Cortex of kidney (tissue), 1 donor: ENCODE measurements around the gene ERFL.
"Not testable (repeated sequence)": the region's sequence is repeated elsewhere in the genome, so short reads cannot be mapped to it uniquely, and the experiment has no call there.

Experiments used
- DNase-seq: peaks from one replicate; lab custom pipeline; 2025; lab: John Stamatoyannopoulos, UW

ERFL gene

DNA sequence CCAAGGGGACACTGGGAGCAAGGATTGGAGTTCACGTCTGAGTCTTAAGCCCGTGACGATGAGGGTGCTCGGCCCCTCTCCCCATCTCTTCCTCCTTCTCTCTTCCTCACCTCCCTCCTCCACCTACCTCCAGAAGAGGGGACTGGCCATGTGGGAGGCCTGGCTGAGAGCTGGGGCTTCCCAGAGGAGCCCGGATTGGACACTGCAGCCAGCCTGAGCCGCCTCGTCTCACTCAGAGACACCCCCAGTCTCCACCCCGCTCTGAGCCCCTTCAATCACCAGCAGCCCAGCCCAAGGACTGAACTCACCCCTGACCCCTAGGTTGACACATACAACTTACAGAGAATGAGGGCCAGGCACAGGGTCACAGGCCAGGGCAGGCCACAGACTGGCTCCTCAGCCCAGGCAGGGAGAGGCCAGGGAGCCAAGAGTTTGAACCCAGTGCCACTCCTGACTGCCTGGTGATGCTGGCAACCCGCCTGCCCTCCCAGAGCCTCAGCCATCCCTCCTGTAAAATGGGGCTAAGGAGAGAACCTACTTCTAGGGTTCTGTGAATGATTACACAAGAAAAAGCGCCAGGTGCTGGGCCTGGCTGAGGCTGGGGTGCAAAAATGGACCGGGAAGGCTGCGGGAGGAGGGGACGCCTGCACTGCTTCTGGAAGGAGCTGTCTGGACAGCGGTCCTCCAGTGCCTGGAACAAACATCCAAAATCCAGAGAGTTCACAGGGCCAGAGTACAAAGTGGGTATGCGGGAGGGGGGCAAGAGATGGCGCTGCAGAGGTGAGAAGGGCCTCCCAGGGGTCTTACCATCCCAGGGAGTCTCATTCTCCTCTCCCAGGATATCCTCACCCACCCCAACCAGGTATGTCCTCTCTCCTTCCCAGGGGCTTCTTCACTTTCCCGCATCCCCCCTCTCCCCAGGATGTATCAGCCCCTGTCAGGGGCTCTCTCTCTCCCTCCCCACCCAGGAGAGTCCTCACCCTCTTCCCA lies 50.0 kb downstream of the ERFL start:
- DNase-seq = no peak

DNA sequence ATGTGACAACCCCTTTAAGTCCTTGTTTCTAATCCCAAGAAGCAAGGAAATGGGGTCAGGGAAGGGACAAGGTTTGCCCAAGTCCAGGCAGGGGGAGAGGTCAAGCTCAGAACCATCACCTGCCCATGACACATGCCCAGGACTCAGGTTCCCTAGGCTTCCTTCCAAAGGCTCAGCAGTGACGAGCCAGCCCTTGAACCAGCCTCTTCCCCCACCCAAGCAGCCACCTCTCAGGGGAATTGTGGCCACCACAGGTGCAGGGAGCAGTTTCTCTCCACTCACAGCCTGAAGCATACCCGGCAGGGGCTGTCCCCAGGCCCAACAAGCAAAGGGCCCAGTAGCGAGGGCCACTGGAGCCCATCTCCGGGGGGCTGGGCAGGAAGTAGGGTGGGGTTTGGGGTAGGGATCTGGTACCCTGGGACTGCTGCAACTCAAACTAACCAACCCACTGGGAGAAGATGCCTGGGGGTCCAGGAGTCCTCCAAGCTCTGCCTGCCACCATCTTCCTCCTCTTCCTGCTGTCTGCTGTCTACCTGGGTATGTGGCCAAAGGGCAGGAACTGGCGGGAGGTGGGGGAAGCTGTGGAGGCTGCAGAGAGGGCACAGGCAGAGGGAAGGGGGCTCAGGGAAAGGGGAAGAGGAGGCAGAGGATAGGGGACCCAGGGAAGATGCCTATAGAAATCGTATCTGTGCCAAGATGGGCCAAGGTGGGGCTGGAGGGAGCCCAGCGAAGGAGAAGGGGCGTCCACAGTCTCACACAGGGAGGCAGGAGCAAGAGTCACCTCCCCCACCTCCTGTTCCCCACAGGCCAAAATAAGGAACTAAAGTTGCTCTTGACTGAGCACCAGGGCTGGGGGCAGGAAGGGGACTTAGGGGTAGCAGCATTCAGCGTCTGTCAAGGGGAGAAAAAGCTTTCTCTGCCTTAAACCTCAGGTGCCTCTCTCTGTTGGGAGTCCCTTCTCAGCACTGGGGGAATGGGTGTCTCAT lies 51.1 kb downstream of the ERFL start, which contains the start of gene CD79A:
Gene CD79A, plus strand, starts transcription at position 433 of the 986 bp plus-strand sequence. Its CDS starts 26 bp downstream, at position 459.
- DNase-seq = no peak

DNA sequence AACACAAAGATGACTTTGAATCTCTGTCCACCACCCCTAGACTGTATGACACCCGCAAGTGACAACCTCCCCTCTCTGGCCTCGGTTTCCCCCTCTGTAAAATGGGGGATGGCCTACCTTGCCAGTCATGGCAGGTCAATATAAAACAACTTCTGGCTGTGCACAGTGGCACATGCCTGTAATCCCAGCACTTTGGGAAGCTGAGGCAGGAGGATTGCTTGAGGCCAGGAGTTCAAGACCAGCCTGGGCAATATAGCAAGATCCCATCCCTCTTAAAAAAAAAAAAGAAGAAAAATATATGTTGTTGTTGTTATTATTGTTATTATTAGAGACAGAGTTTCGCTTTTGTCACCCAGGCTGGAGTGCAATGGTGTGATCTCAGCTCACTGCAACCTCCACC lies 52.3 kb downstream of the ERFL start:
- DNase-seq = not testable (repeated sequence)

DNA sequence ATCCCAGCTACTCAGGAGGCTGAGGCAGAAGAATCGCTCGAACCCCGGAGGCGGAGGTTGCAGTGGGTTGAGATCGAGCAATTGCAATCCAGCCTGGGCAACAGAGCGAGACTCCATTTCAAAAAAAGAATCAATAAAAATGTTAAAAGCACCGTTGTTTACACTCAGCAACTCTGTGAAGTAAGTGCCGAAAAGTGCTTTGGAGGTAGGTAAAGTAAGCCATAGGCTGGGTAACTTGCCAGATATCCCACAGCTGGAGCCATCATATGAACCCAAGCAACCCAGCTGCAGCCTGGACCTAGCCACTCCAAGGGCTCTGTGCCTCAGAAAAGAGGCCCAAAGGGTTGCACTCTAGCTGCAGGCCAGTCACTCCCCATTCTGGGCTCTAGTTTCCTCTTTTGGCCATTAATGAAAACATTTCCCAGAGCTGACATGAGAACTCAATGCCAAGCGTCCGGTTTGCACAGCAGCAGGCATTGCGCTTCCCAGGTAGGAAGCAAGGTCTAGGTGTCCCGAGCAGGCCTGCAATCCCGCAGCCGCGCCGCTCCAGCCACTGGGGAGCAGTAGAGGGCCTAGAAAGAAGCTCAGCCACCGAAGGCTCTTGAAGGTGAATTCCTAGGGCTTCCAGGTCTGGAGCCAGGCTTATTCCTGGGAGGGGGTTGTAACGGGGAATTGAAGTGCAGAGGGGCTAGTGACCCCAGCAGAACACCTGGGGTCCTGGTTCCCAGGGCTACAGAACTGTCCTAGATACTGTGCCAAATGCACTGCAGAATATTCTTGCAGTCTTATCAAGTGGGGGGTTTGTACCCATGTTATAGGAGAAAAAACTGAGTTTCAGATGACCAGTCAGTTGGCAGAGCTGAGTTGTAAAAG lies 55.2 kb downstream of the ERFL start:
- DNase-seq = no peak

DNA sequence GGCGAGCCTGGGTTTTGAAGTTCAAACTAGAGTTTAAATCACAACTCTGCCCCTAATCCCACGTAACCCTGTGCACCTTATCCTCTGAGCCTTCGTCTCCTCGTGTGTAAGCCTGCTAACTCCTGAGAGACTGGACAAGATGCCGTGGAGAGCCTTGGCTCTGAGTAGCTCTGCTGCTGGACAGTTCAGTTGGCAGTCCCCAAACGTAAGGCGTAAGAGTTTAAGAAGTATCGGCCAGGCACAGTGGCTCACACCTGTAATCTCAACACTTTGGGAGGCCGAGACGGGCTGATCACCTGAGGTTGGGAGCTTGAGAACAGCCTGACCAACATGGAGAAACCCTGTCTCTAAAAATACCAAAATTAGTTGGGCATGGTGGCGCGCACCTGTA lies 55.9 kb downstream of the ERFL start:
- DNase-seq = no peak

DNA sequence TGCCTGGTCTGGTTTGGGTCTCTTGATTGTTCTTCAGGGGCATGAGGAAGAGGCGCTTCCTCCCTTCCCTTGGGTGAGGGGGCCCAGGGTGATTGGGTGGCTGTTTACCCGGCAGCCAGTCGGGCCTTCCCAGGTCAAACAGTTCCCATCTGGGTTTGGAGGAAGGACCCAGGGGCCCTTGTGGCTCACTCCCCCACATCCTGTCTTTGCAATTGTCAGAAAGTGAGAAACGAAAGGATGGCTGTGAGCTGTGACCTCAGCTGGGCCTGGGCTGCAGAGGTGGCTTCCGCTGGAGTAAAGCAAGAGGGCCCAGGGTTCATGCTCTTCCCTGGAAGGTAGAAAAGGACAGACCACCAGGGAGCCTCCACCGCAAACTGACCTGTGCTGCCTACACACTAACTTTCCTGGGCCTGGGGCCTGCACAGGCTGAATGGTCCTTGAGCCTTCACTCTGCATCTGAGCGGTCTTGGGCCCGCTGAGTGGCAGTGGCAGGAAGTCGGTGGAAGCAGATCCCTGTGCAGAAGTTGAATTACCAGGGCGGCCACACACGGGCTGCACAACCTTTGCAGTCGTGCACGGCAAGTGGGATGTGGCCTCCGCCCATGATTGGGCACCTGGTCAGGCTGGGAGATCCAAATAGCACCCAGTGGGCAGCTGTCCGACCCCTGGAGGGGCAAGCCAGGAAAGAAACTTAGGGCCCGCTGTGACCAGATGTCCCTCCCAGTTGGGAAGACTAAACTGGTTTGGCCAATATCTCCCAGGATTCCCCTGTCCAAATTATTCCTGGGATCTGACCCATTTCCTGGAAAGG lies 56.5 kb downstream of the ERFL start:
- no peak for DNase-seq

DNA sequence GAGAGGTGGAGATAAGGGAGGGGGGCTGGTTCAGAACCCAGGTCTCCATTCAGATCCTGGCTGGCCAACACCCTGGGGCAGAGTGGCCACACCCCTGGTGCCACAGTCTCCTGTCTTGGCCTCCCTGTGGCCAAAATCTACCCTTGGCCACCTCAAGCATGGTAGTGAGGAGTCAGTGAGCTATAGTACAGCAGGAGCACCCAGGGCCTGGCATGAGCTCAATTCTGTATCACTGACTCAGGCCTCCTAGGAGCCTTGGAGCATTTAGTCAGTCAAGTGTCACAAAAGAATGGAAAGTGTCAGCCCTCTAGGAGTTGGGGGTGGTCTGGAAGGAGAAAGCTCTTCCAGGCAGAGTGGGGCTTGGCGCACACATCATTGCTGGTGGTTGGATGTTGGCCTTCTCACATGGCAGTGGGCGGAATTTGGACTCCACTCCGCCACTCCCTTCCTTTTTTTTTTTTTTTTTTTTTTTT lies 57.8 kb downstream of the ERFL start:
- no peak for DNase-seq

DNA sequence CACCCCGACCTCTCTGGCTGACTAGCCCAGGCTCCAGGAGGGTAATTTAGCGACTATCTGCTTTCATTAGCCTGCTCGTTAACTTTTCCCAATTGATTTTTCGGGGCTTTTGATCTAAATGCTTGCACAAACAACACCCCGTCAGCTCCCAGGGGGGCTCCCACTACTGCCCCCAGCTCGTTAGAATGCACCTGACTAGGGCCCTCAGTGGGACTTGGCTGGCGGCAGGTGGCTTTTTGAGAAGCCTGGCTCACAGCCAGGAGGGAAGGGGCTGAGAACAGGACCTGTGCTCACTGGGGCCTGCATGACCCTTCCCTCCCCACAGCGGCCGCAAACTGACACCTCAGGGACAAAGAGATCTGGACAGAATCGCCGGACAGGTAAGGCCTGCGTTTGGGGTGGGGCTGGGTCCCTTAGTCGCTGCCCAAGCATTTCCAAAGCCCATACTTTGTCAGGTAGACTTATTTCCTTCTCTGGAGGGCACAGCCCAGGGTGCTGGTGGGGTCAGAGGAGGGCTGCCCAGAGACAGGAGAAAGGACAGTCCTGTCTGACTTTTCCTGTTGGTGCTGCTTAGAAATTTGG lies 58.8 kb downstream of the ERFL start:
- DNase-seq = no peak

DNA sequence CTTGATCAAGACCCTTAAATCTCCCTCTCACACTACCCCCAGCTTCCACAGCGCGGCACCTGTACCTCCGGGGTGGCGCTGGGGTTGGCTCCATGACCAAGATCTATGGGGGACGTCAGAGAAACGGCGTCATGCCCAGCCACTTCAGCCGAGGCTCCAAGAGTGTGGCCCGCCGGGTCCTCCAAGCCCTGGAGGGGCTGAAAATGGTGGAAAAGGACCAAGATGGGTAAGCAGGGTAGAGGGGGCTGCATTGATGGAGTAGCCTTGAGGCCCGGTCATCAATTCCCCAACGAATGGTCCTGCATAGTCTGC lies 59.3 kb downstream of the ERFL start:
- DNase-seq = no peak

DNA sequence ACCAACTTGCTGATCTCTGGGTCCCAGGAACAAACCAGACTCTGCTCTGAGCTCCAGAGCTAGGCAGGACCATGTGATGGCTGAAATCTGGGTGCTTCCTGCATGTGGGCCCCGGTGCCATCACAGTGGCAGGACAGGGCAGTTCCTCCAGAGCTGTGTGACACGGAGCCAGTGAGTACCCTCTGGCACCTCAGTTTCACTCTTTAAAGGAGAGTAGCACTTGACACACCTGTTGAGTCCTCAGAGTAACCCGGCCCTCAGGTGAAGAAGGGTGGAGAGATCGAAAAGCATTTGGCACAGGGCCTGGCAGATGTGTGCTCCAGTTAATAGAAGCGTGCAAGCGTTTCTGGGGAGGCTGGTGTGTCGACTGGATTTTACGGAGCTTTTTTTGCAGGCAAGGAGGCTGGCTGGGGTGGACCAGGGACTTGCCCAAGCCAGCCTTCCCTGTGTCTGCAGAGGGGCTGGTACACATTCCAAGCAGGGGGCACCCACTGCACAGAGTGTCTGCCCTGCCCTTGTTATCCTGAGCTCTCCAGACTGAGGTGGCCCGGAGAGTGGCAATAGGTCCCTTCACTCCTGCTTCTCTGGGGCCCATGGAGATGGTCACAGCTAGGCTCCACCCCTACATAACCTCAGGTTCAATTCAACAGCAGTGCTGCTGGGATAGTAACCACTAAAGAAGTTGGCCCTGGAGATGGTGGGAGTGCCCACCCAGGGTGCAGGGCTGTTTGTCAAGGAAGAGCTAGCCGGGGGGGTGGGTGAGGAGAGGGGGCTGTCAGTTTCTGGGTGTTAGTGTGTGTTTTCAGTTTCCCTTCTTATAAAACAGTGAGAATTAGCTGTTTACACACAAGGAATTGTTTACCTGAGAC lies 59.9 kb downstream of the ERFL start:
- DNase-seq = no peak

DNA sequence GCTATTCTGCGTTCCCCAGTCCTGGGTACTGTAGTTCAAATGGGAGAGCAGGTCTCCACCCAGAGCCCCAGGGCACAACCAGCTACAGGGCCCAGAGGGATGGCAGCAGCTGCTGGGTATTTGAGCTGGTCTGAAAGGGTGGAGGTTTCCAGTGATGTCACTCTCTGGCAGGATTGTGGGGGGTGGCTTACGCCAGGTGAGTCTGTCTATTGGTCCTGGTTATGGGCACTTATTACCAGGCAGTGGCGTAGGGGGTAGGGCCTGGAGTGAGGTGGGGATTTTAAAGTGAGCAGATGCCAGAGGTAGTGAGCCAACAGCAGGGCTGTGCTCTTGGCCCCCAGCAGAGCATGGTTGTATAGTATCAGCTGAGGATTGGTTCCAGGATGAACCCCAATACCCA lies 62.0 kb downstream of the ERFL start:
- DNase-seq = no peak

DNA sequence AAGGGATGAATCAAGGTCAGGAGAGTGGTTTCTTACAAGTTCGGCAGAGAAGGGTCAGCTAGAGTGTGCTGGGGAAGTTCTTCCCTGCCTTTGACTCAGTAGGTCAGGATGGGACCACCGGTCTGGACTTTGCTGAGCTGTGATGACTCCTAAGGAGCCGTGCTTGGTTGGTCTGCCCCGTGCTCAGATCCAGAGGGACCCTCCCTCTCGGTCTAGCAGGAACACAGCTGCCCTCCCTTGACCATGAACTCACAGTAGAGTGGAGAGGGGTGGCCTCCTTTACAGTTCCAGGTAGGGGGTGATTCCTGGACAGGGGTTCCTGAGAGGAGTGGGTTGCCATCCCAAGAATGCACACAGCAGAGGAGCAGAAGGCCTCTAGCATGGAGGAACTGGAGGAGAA lies 63.9 kb downstream of the ERFL start:
- DNase-seq = no peak

DNA sequence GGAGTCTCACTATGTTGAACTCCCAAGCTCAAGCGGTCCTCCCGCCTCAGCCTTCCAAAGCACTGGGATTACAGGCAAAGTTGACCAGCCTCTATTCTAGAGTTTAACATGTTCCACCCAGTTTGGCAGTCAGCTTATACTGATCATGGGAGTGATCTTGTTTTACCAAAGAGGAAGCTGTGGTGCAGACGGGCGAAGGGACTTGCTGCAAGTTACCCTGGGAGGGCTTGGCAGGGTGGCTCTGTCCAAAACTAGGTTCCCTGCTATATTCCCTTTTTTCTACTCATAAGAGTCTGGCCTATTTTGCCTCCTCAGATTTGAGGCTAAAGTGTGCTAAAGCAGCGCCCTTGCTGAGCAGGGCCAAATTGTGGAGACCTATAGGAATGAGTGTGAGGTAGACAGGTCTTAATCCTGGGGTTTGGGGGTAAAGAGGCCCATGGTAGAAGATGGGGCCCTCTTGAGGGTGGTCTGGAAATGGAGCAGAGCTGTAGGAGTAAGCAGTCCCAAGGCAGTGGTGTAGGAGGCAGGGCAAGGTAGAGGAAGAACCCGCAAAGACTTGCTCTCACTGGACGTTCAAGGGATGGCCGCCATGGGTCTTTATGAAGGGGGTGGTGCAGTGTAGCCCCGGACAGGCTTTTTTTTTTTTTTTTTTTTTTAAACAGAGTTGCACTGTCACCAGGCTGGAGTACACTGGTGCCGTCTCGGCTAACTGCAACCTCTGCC lies 64.9 kb downstream of the ERFL start:
- DNase-seq = no peak

DNA sequence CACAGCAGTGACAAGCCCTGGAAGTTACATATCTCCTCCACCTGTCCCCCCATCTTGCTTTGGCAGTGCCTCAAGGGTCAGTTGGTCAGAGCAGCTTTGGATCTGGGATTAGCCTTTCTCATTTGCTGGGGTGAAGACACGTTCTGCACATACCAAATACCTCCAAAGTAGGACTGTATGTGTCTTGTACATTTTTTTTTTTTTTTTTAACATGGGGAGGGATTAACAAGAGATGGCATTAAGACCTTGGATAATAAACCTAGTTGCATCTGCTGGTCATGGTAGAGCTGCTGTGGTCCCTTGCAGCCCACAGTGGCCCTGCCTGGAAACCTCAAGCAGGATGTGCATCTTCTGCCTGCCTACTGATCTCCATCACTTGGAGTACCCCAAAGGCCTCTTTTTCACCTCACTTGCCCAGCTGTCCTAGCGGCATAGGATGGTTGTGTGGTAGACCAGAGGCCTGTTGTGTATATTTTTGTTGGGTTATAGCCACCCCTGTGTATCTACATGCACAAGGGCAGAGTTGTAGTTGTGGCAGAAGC lies 65.7 kb downstream of the ERFL start:
- DNase-seq = no peak

DNA sequence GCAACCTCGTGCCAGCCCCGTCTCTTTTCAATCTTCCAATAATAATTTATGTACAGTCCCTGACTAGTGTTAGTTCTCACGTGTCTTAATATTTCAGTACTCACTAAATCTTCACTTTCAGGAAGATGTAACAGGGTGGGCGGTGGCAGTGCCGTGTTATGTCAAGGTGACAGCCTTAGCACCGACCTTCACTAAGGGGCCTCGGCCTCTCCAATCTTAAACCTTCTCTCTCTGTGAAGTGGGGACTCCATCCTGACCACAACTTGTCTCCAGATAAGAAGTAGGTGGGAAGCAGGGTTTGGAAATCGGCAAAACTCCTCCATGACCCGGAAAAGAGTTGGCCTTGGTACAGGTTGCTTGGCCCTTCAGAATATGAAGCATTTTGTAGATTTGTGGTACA lies 66.4 kb downstream of the ERFL start:
- DNase-seq = no peak

DNA sequence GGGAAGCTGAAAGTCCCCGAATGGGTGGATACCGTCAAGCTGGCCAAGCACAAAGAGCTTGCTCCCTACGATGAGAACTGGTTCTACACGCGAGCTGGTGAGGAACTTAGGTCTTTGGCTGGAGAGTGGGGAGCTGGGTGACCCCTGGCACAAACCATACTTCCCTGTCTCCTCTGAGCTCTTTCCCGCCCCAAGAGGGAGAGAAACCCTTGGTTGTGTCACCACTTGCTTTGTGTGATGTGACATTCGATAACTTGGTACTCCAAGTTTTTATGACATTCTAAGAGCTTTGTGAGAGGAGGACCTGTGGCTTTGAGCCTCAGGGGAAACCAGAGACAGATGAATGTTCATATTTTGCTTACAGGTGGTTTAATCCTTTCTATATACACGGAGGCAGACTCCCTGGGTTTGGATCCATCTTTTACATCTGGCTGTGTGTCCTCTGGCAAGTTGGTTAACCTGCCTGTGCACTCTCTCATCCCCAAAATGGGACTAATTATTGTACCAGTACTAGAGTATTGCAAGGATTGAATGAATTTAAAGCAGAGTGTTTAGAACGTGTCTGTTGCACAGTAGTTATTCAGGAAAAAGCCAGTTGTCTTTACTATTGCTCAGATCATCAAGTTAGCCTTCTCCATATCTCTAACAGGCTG lies 67.0 kb downstream of the ERFL start:
- DNase-seq = no peak

DNA sequence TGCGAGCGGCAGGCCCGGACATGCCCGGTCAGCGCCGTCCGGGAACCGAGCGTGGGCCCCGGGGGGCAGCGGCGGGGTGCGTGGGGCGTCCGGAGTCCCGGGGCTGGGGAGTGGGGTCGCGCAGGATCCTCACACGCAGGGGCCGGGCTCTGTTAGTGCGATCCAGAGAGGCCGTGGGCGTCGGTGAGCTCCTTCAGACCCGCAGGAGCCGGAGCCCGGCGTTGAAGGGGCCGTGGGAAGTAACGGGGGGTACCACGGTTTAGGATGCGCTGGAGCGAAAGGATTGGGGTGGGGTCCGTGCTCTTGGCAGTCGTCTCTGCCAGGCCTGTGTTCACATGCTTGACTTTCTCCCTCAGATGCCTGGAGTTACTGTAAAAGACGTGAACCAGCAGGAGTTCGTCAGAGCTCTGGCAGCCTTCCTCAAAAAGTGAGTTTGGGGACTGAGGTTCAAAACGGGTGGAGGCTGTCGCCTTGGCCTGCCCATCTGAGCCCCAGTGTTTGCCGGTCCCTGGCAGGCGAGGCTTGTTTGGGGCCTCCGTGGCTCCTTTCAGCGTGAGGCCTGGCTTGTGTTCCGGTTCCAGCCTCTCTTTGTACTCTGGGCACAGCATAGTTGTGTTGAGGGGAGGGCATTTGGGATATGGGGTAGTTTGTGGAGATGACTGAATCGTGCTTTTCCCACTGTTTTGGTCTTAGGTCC lies 67.7 kb downstream of the ERFL start:
- DNase-seq = no peak
